Mucosa of descending colon (tissue), 3 donors: ENCODE data around the gene MOGAT1. TPM values are rescaled to one million over a fixed set of nuclear protein-coding genes. Genes with fewer than 3 reads are reported as not detected.

ENCODE experiments used
- ATAC-seq: fragments of 200-7000 bp; cut with Tn5 transposase; one replicate; pipeline ENCODE4 v1.9.1; 2020; ENCODE audit warnings: mild to moderate bottlenecking, moderate library complexity
- DNase-seq, 3 donors: peaks; one replicate each; pipeline ENCODE4 v3.0.0-alpha.2; 2020
- H3K36me3 ChIP-seq: fragments of 200-600 bp; one replicate; pipeline ENCODE4 v1.8.0; 2021; ENCODE audit warnings: low read depth, mild to moderate bottlenecking
- H3K4me1 ChIP-seq: fragments of 200-600 bp; one replicate; pipeline ENCODE4 v1.8.0; 2021; ENCODE audit warnings: low read depth, mild to moderate bottlenecking
- H3K4me3 ChIP-seq: fragments of 200-600 bp; one replicate; pipeline ENCODE4 v1.8.0; 2021; ENCODE audit warnings: mild to moderate bottlenecking
- H3K9me3 ChIP-seq: fragments of 200-600 bp; one replicate; pipeline ENCODE4 v1.8.0; 2021; ENCODE audit warnings: mild to moderate bottlenecking
- CTCF ChIP-seq: fragments of 200-600 bp; IDR thresholded peaks from one replicate; pipeline ENCODE4 v1.8.0; 2022; ENCODE audit warnings: antibody characterized with exemption, mild to moderate bottlenecking
- intact Hi-C, 2 donors: fragments of 100-400 bp; cut with DNase I in 1 of 2; cut with micrococcal nuclease in 1 of 2; formaldehyde crosslinking; loops; one replicate each; pipeline versions ENCODE4 v1.11.0 to v1.11.1; 2022; cut with DNase I, micrococcal nuclease
- total RNA-seq, 3 donors: library from RNA; stranded (reverse); fragmentation: NEBNext Ultra II Directional in 2 of 3; extraction: Animal tissue kit (Norgen Biotek cat#: 25700) in 2 of 3; gene quantifications; one replicate each; pipeline versions ENCODE4 v1.2.1 to v1.2.4, GENCODE V29; 2021 to 2023
- donor health status: DM: no; HTN: no; CAD: no; lungs with moderate emphysema.
- donor health status: DM: no; HTN: no; CAD: no.
- donor health status: DM: no; HTN: yes; CAD: no.

MOGAT1 gene
- total RNA-seq, 3 donors from 2014 or later = 0.38 TPM; not detected in 2

GRCh38 chr2:222722327-222722946, 51.0 kb downstream of the MOGAT1 start:
- no peak for TF ChIP-seq CTCF
- Histone ChIP-seq H3K9me3 (no peaks in the 10 kb centered on the region), H3K4me3 (no peak overlapping the region), H3K4me1 (no peaks in the 10 kb centered on the region), H3K36me3 (no peaks in the 10 kb centered on the region)
- no peak for DNase-seq
- ATAC-seq = no peak
- intact Hi-C loops = no loop called here

GRCh38 chr2:222724208-222724607, 52.8 kb downstream of the MOGAT1 start:
- no peaks in the 10 kb centered on the region for H3K4me1 ChIP-seq
- no peak overlapping the region for H3K4me3 ChIP-seq
- H3K9me3 ChIP-seq = no peaks in the 10 kb centered on the region
- intact Hi-C loops = no loop called here
- ATAC-seq (no peak), DNase-seq (no peak)
- no peaks in the 10 kb centered on the region for H3K36me3 ChIP-seq
- no peak for TF ChIP-seq CTCF

- Histone ChIP-seq H3K4me3 (no peak overlapping the region), H3K9me3 (no peaks in the 10 kb centered on the region), H3K4me1 (peaks cover under 1% of the 10 kb centered on the region), H3K36me3 (no peaks in the 10 kb centered on the region)
- ATAC-seq (no peak), DNase-seq (no peak)
- no peak for TF ChIP-seq CTCF
- intact Hi-C loops = no loop called here
Measured at GRCh38 chr2:222728621-222729020, 57.2 kb downstream of the MOGAT1 start.

GRCh38 chr2:222730366-222730999, 59.0 kb downstream of the MOGAT1 start:
- intact Hi-C loops = no loop called here
- DNase-seq (no peak), ATAC-seq (peak; percentile 30)
- H3K9me3 ChIP-seq = no peaks in the 10 kb centered on the region
- H3K4me3 ChIP-seq = no peak overlapping the region
- no peaks in the 10 kb centered on the region for H3K36me3 ChIP-seq
- peaks cover 8% of the 10 kb centered on the region for H3K4me1 ChIP-seq
- no peak for TF ChIP-seq CTCF

- no peaks in the 10 kb centered on the region for H3K9me3 ChIP-seq
- no peak for ATAC-seq
- peaks cover 8% of the 10 kb centered on the region for H3K4me1 ChIP-seq
- DNase-seq = no peak
- no peaks in the 10 kb centered on the region for H3K36me3 ChIP-seq
- intact Hi-C loops = no loop called here
- no peak overlapping the region for H3K4me3 ChIP-seq
- no peak for TF ChIP-seq CTCF
Measured at GRCh38 chr2:222731201-222731621, 59.8 kb downstream of the MOGAT1 start.
